Suprapubic skin (tissue), 4 donors: Measurements from ENCODE around the gene RASGRP3. TPM values are rescaled to one million over a fixed set of nuclear protein-coding genes. Genes with fewer than 3 reads are reported as not detected.

Source experiments
- DNase-seq, 2 donors: peaks; one replicate each; pipeline ENCODE4 v3.0.0-alpha.2; 2019; ENCODE audit warnings: low spot score in 2 of 2
- H3K27ac ChIP-seq: fragments of 200-600 bp; sonication (generic); one replicate; pipeline ENCODE4 v1.5.1; 2019
- H3K27me3 ChIP-seq: fragments of 200-600 bp; sonication (generic); one replicate; pipeline ENCODE4 v1.5.1; 2019
- H3K36me3 ChIP-seq: fragments of 200-600 bp; sonication (generic); one replicate; pipeline ENCODE4 v1.5.1; 2019
- H3K4me1 ChIP-seq: fragments of 200-600 bp; sonication (generic); one replicate; pipeline ENCODE4 v1.5.1; 2019
- H3K4me3 ChIP-seq: fragments of 200-600 bp; sonication (generic); one replicate; pipeline ENCODE4 v1.5.1; 2019; ENCODE audit warnings: mild to moderate bottlenecking
- H3K9me3 ChIP-seq: fragments of 200-600 bp; sonication (generic); one replicate; pipeline ENCODE4 v1.5.1; 2019
- EP300 ChIP-seq: sonication (generic); formaldehyde crosslinking; IDR thresholded peaks from one replicate; pipeline ENCODE4 v1.6.1; 2017; ENCODE audit warnings: antibody characterized with exemption
- POLR2A ChIP-seq, 2 donors: fragments of 450-650 bp; IDR thresholded peaks; one replicate each; pipeline ENCODE4 v1.6.1; 2017; ENCODE audit warnings: antibody characterized with exemption in 2 of 2, mild to moderate bottlenecking in 2 of 2, moderate library complexity in 2 of 2
- POLR2AphosphoS5 ChIP-seq, 3 donors: sonication (generic); formaldehyde crosslinking; IDR thresholded peaks; one replicate each; pipeline ENCODE4 v1.6.1; 2017; ENCODE audit warnings: antibody characterized with exemption in 3 of 3
- WGBS: methylation state at CpG from one replicate; pipeline ENCODE4 v1.1.5; 2018; 5-methylcytosine and 5-hydroxymethylcytosine counted together
- total RNA-seq, 4 donors: library from RNA; depleted of rRNA; stranded (reverse); fragments of >200 nt; gene quantifications; one replicate each; pipeline ENCODE4 v1.1.0, GENCODE V29; 2016
- TF ChIP-seq, protein P1 (sequence below), 2 donors: fragments of 200-600 bp in 1 of 2; fragments of 450-650 bp in 1 of 2; sonication (generic) in 1 of 2; IDR thresholded peaks; one replicate each; pipeline ENCODE4 v1.5.1; 2016 to 2019; ENCODE audit warnings: antibody characterized with exemption in 2 of 2, mild to moderate bottlenecking in 1 of 2, moderate library complexity in 1 of 2

Gene RASGRP3
- total RNA-seq, 4 donors from 2014 or later, result 4.1 to 11.1 (median 6.4) TPM

DNA sequence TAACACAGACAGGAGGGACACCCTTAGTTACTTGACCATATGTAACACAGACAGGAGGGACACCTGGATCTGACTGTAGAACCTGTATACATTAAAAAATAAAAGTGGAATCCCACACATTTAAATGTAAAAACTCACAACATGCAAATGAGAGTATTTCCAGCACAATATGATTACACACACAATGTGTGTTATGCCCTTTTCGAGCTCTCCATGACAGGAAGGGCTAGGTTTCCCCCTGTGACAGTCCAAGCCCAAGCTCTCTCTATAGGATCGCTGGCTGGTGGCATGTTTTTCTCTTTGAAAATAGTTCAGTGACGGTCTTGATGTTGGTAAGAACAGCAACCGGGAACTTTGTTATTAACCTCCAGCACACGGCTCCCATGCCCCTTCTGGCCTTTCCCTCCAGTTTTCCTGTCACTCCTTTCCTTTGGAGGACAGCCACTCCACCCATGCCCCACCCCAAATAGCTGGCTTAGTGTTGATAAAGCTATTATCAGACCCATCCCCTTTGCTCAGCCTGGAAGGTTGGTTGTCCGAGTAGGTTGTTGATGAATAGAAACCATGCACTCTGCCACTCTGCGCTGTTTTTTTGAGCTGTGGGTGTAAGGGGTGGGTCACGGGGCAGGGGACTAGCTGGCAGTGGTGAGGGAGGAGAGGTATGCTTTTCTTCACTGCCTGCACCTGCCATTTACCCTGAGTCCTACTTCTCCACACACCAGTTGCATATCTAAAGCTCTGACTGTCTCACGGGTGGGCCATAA, 2.7 kb downstream of the RASGRP3 start:
- H3K27ac ChIP-seq, result peak overlapping the region; percentile 10
- H3K36me3 ChIP-seq, result no peaks in the 10 kb centered on the region
- 75% methylated on average over 9 of the region's 9 CpGs for WGBS
- H3K4me3 ChIP-seq, result no peak overlapping the region
- no peaks in the 10 kb centered on the region for H3K27me3 ChIP-seq
- no peak for TF ChIP-seq EP300
- TF ChIP-seq POLR2AphosphoS5 (IDR thresholded peaks at IDR 0.05), result no peak
- TF ChIP-seq, protein P1, sequence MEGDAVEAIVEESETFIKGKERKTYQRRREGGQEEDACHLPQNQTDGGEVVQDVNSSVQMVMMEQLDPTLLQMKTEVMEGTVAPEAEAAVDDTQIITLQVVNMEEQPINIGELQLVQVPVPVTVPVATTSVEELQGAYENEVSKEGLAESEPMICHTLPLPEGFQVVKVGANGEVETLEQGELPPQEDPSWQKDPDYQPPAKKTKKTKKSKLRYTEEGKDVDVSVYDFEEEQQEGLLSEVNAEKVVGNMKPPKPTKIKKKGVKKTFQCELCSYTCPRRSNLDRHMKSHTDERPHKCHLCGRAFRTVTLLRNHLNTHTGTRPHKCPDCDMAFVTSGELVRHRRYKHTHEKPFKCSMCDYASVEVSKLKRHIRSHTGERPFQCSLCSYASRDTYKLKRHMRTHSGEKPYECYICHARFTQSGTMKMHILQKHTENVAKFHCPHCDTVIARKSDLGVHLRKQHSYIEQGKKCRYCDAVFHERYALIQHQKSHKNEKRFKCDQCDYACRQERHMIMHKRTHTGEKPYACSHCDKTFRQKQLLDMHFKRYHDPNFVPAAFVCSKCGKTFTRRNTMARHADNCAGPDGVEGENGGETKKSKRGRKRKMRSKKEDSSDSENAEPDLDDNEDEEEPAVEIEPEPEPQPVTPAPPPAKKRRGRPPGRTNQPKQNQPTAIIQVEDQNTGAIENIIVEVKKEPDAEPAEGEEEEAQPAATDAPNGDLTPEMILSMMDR (IDR thresholded peaks at IDR 0.05), result no peak
- no peak for TF ChIP-seq POLR2A (IDR thresholded peaks at IDR 0.05)
- no peak for DNase-seq
- no peaks in the 10 kb centered on the region for H3K9me3 ChIP-seq
- peaks cover 15% of the 10 kb centered on the region for H3K4me1 ChIP-seq

DNA sequence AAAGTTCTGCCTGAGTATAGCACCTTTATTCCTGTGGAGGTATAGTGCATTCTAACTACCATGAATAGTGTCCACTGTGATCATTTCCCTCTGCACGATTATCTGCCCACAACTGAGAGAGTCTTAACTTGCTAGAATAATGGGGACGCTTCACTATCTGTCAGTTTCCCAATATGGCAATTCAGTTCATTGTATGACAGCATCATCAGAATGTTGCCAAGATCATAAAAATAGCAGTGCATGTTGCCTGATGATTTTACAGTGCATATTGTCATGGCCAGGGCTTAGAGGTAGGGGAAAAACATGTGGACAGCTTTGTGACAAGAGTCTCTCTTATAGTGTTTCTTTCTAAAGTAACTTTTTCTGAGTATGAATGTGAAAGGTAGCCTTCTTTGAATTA, 6.1 kb downstream of the RASGRP3 start:
- no peaks in the 10 kb centered on the region for H3K36me3 ChIP-seq
- 58% methylated on average over 2 of the region's 2 CpGs for WGBS
- H3K27me3 ChIP-seq, result no peaks in the 10 kb centered on the region
- no peaks in the 10 kb centered on the region for H3K9me3 ChIP-seq
- H3K4me1 ChIP-seq, result peaks cover 3% of the 10 kb centered on the region
- no peak overlapping the region for H3K27ac ChIP-seq
- no peak for DNase-seq
- no peak overlapping the region for H3K4me3 ChIP-seq
- TF ChIP-seq EP300, result no peak
- no peak for TF ChIP-seq POLR2A (IDR thresholded peaks at IDR 0.05)
- no peak for TF ChIP-seq POLR2AphosphoS5 (IDR thresholded peaks at IDR 0.05)
- TF ChIP-seq, protein P1 (IDR thresholded peaks at IDR 0.05), result no peak

DNA sequence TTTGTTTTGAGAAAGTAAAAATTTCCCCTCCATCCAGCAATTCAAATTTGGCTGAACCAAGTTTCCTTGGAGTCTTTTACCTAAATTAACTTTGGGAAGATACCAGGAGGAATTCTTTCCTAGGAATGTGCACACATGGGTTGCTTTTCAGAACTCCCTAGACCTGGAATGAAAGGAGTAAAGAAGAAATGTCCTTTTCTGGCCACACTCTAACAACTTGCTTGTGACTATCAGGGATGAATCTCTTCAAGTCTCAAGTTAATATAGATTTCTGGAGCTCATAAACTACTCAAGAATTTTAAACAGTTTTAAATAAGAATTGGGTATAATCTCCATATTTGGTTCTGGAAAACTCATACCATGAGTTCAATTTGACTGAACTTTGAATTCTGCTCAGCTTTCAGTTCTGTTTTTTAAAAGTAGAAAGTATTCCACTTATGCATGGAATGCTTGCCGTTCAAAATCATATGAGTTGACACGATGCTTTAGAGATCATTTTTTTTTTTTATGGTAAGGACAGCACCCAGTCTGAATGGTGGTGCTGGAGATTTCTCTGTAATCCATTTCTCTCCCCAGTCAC, 7.7 kb downstream of the RASGRP3 start:
- 30% methylated on average over 2 of the region's 2 CpGs for WGBS
- no peak overlapping the region for H3K27ac ChIP-seq
- no peaks in the 10 kb centered on the region for H3K36me3 ChIP-seq
- DNase-seq, result no peak
- H3K9me3 ChIP-seq, result no peaks in the 10 kb centered on the region
- TF ChIP-seq POLR2A (IDR thresholded peaks at IDR 0.05) (no peak), EP300 (no peak), POLR2AphosphoS5 (IDR thresholded peaks at IDR 0.05) (no peak)
- TF ChIP-seq, protein P1 (IDR thresholded peaks at IDR 0.05), result no peak
- no peaks in the 10 kb centered on the region for H3K4me1 ChIP-seq
- H3K4me3 ChIP-seq, result no peak overlapping the region
- no peaks in the 10 kb centered on the region for H3K27me3 ChIP-seq

DNA sequence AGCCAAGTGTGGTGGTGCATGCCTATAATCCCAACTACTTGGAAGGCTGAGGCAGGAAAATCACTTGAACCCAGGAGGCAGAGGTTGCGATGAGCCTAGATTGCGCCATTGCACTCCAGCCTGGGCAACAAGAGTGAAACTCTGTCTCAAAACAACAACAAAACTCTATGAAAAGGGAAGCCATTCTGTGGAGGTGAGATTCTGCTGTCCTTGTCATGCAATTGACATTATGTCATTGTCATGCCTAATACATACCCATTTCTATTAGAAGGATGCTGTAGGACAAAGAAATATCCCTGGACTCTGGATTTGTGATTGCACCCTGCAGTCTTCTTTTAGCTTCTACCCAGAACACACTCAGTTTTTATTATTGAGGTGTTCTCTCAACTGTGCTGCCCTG, 8.6 kb downstream of the RASGRP3 start:
- TF ChIP-seq POLR2A (IDR thresholded peaks at IDR 0.05) (no peak), POLR2AphosphoS5 (IDR thresholded peaks at IDR 0.05) (no peak), EP300 (no peak)
- TF ChIP-seq, protein P1 (IDR thresholded peaks at IDR 0.05), result no peak
- no peak for DNase-seq
- Histone ChIP-seq H3K4me3 (no peak overlapping the region), H3K36me3 (no peaks in the 10 kb centered on the region), H3K9me3 (no peaks in the 10 kb centered on the region), H3K27ac (no peak overlapping the region), H3K27me3 (no peaks in the 10 kb centered on the region), H3K4me1 (no peaks in the 10 kb centered on the region)
- 88% methylated on average over 2 of the region's 2 CpGs for WGBS

DNA sequence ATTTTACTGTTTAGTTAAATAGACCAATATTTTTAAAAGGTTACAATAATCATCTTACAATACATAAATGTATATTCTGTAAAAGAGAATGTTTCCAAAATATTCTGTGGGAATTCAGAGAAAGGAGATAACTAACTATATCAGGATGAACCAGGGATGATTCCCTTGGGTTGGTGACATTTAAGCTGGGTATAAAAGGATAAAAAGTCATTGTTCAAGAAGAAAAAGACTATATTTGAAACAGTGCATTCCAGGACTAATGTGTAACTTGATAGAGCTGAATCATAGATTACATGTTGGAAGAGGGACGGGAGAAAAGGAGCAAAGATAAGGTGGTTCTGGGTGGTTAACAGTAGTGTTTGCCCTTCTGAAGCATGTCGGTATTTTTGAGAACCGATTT, 10.1 kb downstream of the RASGRP3 start:
- no peak for DNase-seq
- TF ChIP-seq POLR2A (IDR thresholded peaks at IDR 0.05) (no peak), POLR2AphosphoS5 (IDR thresholded peaks at IDR 0.05) (no peak), EP300 (no peak)
- TF ChIP-seq, protein P1 (IDR thresholded peaks at IDR 0.05), result no peak
- Histone ChIP-seq H3K4me1 (no peaks in the 10 kb centered on the region), H3K9me3 (no peaks in the 10 kb centered on the region), H3K4me3 (no peak overlapping the region), H3K36me3 (no peaks in the 10 kb centered on the region), H3K27me3 (no peaks in the 10 kb centered on the region), H3K27ac (no peak overlapping the region)
- WGBS, result 79% methylated on average over 3 of the region's 3 CpGs
